HG03064 (cell line): ENCODE data around the gene ING2.
"Not testable (repeated sequence)": the region's sequence is repeated elsewhere in the genome, so short reads cannot be mapped to it uniquely, and the experiment has no call there.

ENCODE experiments used
- ATAC-seq: cut with Tn5 transposase; IDR thresholded peaks from one replicate; pipeline ENCODE4 v1.9.1; 2021; ENCODE audit warnings: low read depth; ENCODE audit not compliant: unreplicated experiment

The ING2 gene, protein sequence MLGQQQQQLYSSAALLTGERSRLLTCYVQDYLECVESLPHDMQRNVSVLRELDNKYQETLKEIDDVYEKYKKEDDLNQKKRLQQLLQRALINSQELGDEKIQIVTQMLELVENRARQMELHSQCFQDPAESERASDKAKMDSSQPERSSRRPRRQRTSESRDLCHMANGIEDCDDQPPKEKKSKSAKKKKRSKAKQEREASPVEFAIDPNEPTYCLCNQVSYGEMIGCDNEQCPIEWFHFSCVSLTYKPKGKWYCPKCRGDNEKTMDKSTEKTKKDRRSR

DNA sequence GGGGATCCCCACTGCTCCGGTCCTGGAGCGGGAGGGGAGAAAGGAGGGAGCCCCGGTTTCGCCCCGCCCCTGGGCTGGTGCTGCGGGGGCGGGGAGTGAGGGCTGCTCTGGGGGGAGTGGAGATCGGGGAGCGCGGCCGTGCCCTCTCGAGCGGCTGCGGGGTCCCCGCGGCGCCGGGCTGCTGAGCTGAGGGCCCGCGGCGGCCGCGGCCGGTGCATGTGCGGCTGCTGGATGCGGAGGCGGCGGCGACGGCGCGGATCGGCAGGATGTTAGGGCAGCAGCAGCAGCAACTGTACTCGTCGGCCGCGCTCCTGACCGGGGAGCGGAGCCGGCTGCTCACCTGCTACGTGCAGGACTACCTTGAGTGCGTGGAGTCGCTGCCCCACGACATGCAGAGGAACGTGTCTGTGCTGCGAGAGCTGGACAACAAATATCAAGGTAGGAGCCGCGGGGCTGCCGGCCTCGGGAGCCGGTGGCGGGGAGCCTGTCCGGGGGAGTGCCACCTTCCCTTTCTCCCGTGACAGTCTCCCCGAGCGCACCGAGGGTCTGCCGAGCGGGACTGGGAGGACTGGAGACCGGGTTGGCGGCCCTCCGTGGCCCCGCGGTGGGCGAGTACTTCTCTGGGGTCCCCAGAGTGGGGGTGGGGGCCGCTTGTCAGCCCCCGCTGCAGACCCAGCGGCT is at the start of gene ING2:
Gene ING2, plus strand, starts transcription at position 129 of the 681 bp plus-strand sequence. Its CDS starts 138 bp downstream, at position 267.
- ATAC-seq: peak; percentile 49

DNA sequence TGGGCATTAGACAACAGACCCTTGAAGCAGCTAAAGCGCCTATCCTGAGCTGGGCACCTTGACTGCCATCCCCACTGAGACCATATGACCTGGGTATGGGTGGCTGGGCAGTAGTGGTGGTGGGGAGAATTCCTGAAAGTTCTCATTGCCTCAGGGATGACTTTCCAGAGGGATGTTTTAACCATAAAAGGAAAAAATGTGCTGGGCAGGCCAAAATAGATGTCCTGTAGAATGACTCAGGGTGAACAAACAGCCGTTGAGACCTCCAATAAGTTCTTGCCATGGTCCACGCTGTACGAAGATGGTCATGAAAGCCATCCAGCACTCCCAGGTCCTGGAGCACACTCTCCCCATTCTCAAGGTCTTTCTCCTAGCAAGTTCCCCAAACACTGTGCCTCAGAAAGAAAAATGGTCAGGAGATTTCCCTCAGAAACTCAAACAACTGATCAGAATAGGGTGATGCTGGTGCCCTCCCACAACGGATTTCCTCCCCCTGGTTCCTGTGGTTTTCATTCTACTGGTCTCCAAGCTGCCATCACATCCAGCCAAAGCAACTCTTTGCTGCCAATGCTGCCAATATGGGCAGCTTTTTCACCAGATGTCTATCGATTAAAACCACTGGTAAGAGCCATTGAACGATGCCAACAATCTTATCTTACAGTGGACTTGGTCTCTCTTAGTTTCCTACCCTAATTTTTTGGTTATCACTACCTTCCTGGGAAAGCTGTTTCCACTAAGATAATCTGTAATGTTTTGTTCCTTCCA is 49.2 kb upstream of the ING2 start:
- ATAC-seq: no peak

DNA sequence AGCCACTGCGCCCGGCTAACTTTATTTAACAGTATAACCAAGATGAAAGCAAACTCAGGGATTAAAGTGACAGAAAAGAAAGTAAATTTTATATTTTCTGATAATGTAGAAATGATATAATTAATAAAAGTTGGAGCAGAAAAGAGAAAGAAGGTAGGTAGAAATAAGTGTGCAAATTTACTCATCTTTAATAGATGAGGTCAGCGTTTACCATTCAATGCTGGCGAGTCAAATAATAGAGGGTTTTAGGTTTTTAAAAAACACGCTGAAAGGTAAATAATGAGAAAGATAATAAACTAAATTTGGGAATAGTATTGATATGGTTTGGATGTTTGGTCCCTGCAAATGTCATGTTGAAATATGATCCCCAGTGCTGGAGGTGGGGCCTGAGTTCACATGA is 46.9 kb upstream of the ING2 start:
- ATAC-seq: no peak

DNA sequence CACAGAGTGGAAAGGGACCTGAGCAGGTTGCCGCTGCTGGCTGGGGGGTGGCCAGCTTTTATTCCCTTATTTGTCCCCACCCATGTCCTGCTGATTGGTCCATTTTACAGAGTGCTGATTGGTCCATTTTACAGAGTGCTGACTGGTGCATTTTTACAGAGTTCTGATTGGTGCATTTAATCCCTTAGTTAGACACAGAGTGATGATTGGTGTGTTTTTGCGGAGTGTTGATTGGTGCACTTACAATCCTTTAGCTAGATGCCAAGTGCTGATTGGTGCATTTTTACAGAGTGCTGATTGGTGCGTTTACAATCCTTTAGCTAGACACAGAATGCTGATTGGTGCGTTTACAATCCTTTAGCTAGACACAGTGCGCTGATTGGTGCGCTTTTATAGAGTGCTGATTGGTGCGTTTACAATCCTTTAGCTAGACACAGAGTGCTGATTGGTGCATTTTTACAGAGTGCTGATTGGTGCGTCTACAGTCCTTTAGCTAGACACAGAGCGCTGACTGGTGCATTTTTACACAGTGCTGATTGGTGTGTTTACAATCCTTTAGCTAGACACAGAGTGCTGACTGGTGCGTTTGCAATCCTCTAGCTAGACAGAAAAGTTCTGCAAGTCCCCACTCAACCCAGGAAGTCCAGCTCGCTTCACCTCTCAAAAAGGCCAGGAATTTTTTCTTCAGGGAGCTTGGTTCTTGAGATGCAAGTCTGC is 40.8 kb upstream of the ING2 start:
- not testable (repeated sequence) for ATAC-seq

DNA sequence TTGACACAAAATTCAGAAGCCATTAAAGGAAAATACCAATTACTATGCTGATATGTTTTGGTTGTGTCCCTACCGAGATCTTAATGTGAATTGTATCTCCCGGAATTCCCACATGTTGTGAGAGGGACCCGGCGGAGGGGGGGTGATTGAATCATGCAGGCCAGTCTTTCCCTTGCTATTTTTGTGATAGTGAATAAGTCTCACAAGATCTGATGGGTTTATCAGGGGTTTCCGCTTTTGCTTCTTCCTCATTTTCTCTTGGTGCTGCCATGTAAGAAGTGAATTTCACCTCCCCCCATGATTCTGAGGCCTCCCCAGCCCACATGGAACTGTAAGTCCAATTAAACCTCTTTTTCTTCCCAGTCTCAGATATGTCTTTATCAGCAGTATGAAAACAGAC is 39.0 kb upstream of the ING2 start:
- not testable (repeated sequence) for ATAC-seq

DNA sequence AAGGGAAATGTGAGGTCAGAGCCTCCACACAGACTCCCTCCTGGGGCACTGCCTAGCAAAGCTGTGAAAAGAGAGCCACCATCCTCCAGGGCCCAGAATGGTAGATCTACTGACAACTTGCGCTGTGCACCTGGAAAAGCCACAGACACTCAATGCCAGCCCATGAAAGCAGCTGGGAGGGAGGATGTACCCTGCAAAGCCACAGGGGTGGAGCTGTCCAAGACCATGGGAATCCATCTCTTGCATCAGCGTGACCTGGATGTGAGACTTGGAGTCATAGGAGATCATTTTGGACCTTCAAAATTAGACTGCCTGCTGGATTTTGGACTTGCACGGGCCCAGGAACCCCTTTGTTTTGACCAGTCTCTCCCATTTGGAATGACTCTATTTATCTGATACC is 37.6 kb upstream of the ING2 start:
- ATAC-seq: no peak

DNA sequence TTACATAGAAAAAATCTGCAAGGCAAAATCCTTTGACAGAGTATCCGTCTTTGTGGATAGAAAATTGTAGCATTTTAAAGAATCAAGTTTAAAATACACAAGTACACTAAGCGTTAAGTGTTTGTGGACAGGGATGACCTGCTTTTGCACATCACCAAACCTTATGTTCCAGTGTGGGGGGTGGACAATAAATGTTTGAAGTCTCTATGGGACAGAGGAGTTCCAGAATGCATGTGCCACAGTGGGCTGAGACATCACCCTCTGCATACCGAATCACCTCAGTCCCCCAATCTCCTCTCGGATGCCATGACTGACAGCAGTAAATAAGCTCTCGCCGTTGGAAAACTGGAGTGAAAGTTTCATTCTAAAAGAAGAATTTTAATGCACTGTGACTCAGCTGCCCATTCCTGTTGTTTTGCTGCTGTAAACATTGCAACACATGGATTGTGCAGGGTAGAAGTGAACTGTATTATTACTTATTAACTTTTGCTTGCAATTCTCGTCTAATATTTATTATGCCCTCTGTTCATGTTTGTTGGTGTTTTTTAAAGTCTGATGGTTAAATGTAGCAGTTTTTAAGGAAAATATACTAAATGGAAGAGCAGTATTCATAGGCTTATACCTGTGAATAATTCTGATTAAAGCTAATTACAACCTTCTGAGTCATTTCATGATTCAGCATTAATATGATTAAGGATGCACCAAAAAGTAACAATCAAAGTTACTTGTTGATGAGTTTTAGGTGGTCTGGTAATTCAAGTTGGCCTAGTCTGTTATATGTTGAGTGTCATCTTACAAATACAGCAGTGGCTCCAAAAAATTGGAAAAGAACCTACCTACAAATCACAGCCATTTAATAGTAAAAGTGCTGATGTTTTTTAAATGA is 36.4 kb upstream of the ING2 start:
- ATAC-seq: no peak

DNA sequence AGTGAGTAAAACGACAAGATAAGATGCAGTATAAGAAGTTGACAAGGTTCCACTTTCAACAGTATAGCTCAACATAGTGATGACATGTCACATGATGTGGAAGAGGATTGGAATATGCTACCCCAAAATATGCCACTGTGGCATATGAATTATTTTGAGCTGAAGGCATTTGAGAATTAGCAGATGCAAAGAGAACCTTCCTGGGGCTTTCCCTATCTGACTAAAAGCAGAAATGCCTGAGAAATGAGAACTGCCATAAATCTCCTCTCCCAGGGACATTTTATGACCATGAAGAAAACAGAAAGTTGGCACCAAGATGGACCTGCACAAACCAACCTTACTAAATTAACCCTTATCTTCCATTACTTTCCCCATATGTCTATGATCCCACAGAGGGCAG is 35.6 kb upstream of the ING2 start:
- no peak for ATAC-seq

DNA sequence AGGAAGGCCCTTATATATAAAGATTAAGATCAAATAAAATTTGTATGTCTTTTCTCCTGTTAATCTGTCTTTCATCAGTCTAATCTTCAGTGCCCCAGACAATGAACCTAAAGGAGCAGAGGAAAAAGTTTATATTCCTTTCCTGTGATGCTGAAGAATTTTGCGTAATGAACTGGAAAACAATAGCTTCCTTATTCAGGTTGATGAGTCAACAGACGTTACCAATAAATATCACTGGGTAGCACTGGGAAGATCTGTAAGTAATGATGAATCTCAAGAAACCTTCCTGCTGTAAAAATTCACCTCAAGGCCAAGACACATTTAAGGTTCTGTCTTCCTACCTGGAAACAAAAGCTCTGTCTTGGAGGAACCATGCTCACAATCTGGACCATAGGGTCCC is 34.9 kb upstream of the ING2 start:
- no peak for ATAC-seq

DNA sequence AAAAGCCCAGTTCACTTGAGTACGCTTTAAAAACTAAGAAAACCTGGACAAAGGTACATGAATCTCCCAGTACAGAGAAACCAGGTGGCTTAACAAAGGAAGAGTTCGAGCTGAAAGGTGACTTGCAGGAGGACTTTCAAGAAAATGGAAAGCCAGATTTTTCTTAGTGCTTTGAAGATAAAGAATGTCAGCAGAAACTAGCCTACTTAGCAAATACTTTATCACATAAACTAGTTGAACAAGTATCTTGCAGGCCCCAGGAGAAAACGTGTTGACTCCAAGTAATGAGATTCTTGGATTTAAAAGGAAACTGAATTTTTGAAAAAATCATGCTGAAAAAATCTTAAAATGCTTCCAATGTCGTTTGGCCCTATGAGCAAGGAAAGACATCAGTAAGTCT is 34.0 kb upstream of the ING2 start:
- ATAC-seq: no peak

DNA sequence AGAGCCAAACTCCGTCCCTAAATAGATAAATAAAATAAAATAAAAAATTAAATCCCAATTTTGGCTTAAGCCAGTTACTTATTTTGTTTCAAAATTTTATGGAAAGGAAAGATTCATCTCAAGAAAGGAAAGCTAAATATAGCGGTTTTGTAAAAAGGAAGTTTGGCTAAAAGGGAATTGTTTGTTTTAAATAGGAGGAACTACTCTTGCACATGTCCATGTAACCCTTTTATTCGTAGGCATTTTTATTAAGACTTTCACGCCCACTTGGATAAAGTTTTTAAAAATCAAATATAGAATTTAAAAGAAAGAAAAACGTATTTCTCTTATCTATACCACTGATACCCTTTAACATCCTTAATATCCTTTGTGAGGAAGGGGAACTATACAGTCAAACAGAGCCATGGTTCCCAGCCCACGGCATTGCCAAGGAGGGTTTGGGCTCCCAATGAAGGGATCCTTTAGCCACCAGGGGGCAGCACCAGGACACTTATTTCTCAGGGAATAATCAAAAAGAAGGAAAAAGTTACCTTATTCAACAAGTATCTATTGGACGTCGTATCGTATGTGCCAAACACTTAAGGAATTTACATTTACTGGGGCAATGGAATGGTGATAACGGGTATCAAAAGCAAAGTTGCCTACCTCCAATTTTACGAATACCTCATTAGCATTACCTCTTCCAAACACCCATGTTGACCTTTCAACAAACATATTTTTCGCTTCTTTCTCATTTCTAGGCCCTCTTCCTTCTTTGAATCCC is 32.7 kb upstream of the ING2 start:
- ATAC-seq: peak; percentile 88

DNA sequence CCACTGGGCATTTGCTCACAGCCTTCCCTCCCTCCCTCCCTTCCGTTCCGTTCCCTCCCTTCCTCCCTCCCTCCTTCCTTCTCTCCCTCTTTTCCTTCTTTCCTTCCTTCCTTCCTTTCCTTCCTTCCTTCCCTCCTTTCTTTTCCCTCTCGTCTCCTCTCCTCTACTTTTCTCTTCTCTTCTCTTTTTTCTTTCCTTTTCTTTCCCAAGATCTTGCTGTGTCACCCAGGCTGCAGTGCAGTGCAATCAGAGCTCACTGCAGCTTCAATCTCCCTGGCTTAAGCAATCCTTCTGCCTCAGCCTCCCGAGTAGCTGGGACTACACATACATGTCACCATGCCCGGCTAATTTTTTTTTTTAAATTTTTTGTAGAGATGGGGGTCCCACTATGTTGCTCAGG is 26.7 kb upstream of the ING2 start:
- no peak for ATAC-seq

DNA sequence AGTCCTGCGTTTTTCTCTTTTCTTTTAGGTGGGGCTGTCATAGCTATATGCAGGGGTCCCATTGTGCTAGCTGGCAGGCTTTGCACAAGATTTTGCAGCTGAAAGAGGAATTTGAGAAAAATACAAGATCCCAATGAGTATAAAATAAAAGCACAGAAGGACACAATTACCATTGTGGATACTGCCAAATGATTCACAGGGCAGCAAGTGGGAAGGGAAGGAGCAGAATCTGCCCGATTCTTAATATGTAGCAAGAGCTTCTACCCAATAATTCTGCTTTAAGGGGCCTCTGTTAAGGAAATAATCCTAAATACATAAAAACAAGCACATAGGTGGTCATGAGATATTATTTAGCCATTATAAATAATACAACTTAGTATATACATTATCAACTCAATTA is 25.9 kb upstream of the ING2 start:
- ATAC-seq: no peak

DNA sequence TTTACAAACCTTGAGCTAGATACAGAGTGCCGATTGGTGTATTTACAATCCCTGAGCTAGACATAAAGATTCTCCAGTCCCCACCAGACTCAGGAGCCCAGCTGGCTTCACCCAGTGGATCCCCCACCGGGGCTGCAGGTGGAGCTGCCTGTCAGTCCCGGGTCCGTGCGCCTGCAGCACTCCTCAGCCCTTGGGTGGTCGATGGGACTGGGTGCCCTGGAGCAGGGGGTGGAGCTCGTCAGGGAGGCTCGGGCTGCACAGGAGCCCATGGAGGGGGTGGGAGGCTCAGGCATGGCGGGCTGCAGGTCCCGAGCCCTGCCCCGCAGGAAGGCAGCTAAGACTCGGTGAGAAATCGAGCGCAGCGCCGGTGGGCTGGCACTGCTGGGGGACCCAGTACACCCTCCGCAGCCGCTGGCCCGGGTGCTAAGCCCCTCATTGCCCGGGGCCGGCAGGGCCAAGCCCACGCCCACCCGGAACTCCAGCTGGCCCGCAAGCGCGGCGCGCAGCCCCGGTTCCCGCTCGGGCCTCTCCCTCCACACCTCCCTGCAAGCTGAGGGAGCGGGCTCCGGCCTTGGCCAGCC is 22.3 kb upstream of the ING2 start:
- not testable (repeated sequence) for ATAC-seq

DNA sequence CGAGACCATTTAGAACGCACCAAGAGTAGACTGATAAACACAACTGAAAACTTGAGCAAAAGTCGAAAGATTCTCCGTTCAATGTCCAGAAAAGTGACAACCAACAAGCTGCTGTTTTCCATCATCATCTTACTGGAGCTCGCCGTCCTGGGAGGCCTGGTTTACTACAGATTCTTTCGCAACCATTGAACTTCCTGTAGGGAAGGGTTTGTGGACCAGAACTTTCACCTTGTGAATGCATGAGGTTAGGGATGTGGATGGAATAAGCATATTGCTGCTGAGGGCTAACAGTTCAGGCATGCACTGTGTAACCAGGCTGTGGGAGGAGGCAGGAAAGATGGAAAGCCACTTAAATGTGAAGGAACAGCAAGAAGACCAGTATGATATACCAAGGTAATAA is 20.9 kb upstream of the ING2 start:
- ATAC-seq: no peak

DNA sequence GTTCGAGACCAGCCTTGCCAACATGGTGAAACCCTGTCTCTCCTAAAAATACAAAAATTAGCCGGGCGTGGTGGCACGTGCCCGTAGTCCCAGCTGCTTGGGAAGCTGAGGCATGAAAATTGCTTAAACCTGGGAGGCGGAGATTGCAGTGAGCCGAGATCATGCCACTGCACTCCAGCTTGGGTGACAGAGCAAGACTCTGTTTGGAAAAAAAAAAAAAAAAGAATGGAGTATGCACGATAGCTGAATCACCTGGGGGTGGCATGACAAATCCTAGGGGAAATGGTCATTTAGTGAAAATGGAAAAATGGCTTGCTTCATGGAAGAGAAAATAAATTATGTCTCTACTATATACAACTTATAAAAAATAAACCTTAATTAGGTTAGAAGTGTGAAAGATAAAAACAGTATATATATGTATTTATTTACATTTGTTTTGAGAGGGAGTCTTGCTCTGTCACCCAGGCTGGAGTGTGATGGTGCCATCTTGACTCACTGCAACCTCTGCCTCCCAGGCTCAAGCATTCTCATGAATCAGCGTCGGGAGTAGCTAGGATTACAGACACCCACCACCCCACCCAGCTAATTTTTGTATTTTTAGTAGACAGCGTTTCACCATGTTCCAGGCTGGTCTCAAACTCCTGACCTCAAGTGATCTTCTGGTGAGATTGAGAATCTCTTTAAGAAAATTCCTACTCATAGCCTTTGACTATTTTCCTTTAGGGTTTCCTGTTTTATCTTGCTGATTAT is 19.3 kb upstream of the ING2 start:
- ATAC-seq: no peak

DNA sequence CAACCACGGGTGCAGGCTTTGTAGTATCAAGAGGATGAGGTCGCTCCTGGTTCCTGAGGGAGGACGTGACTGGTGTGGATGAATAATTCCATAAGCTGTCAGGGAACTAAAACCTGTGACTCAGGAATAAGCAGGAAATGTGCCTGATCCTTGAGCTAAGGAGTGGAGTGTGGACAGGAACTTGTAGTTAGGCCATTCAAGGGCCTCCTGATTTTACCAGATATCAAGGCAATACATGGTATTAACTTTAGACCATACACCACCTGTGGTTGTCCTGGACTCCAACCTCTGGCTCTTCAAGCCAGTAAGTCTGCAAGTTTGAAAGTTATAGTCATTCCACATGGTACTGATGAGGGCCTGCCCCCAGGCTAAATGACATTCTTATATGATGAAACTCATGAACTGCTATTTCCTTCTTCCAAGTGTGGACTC is 12.1 kb upstream of the ING2 start:
- no peak for ATAC-seq

DNA sequence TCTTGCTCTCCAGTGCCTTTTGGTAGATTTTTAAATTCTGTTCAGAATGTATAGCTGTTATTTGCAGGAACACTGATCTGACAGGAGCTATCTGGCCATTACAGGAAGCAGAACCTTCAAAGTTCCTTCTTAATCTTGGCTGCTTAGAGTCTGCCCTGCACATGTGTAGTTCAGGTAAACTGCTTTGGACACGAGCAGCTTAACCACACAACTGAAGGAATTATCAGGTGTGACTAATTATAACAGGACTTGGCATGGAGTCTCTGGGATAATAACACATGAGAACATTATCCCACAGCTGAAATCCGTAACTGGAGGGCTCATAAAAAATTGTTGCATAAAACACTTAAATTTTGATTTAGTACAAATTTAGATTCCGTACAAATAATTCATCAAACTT is 11.6 kb upstream of the ING2 start:
- ATAC-seq: no peak
